ENCODE results near the gene LCE1D. TPM values are rescaled to one million over a fixed set of nuclear protein-coding genes. Genes with fewer than 3 reads are reported as not detected.

LCE1D gene
- total and polyA plus RNA-seq, 4 donors = not detected

- Histone ChIP-seq H3K4me1 (ENCODE audit: control insufficient read depth in 5 of 5, insufficient read depth in 5 of 5, low read length in 5 of 5) (no peaks in the 10 kb centered on the region), H3K9ac (ENCODE audit: insufficient read depth in 1 of 2, low read length in 2 of 2) (no peak overlapping the region), H3K4me3 (no peak overlapping the region), H3K9me3 (ENCODE audit: control insufficient read depth in 4 of 4, insufficient read depth in 3 of 4, low read length in 3 of 4) (peaks cover 0 to 4% (median 0%) of the 10 kb centered on the region in 4 donors), H3K36me3 (ENCODE audit: control insufficient read depth in 4 of 4, insufficient read depth in 4 of 4, low read length in 4 of 4) (no peaks in the 10 kb centered on the region), H3K27me3 (ENCODE audit: control insufficient read depth in 3 of 3, insufficient read depth in 3 of 3, low read length in 2 of 3) (no peaks in the 10 kb centered on the region), H3K27ac (ENCODE audit: low read depth in 1 of 2, low read length in 1 of 2) (no peak overlapping the region)
- ATAC-seq (ENCODE audit: insufficient read depth, low FRiP score) (no peak), DNase-seq (no peak)
- TF ChIP-seq CTCF (IDR thresholded peaks at IDR 0.05; ENCODE audit: control extremely low read depth, extremely low read depth) = no peak
- 52 to 53% methylated on average over 8 of the region's 8 CpGs for WGBS, 2 donors
These were observed 27.5 kb upstream of the LCE1D start for GRCh38 chr1:152768847-152769533.

DNA sequence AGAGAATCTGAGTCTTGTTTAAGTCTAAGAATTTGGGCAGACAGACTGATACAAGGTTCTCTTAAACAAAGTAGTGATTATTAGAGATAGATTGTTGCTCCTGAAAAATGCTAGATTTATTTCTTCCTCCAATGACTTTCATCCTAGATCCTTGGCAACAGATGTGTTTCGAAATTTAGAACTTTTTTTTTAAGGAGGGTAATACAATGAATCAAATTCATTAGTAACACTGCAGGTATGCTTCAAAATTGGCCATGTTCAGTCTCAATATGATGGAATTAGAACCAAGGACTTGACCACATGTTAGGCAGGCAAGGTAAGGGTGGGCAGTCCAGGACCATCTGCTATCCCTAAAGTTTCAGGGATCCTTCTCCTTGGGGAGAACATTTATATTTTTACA lies 26.1 kb upstream of the LCE1D start:
- ATAC-seq (ENCODE audit: insufficient read depth, low FRiP score) = no peak
- 79 to 86% methylated on average over 1 of the region's 1 CpG for WGBS, 2 donors
- no peaks in the 10 kb centered on the region for H3K27me3 ChIP-seq (ENCODE audit: control insufficient read depth in 3 of 3, insufficient read depth in 3 of 3, low read length in 2 of 3)
- H3K4me1 ChIP-seq (ENCODE audit: control insufficient read depth in 5 of 5, insufficient read depth in 5 of 5, low read length in 5 of 5) = no peaks in the 10 kb centered on the region
- no peaks in the 10 kb centered on the region for H3K36me3 ChIP-seq (ENCODE audit: control insufficient read depth in 4 of 4, insufficient read depth in 4 of 4, low read length in 4 of 4)
- H3K9ac ChIP-seq (ENCODE audit: insufficient read depth in 1 of 2, low read length in 2 of 2) = no peak overlapping the region
- H3K9me3 ChIP-seq (ENCODE audit: control insufficient read depth in 4 of 4, insufficient read depth in 3 of 4, low read length in 3 of 4) = peaks cover 0 to 4% (median 0%) of the 10 kb centered on the region in 4 donors
- H3K4me3 ChIP-seq = no peak overlapping the region
- no peak for DNase-seq
- H3K27ac ChIP-seq (ENCODE audit: low read depth in 1 of 2, low read length in 1 of 2) = no peak overlapping the region
- TF ChIP-seq CTCF (IDR thresholded peaks at IDR 0.05; ENCODE audit: control extremely low read depth, extremely low read depth) = no peak

DNA sequence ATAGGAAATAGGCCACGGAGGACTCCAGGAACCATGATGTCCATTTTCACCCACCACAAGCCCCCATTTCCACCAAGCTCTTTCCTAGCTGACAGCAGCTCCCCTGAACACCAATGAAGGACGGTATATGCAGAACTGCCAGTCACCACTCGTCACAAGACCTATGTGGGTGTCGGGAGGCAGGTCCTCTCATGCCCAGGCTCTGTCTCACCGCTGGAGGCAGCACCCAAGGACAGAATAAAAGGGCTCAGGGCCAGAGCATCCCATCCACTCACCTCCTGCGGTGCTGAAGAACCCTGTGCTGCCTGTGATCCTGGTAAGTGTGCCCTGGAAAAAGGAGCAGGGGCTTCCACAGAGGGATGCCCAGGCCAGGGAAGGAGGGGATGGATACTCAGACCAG lies 21.6 kb upstream of the LCE1D start, which contains the start of gene LCE1F:
LCE1F (plus strand) TSS at position 266 of the 400 bp plus-strand sequence. CDS start 1,232 bp downstream, outside the sequence.
- DNase-seq (no peak), ATAC-seq (ENCODE audit: insufficient read depth, low FRiP score) (no peak)
- Histone ChIP-seq H3K36me3 (ENCODE audit: control insufficient read depth in 4 of 4, insufficient read depth in 4 of 4, low read length in 4 of 4) (no peaks in the 10 kb centered on the region), H3K9me3 (ENCODE audit: control insufficient read depth in 4 of 4, insufficient read depth in 3 of 4, low read length in 3 of 4) (no peaks in the 10 kb centered on the region), H3K4me1 (ENCODE audit: control insufficient read depth in 5 of 5, insufficient read depth in 5 of 5, low read length in 5 of 5) (no peaks in the 10 kb centered on the region), H3K27me3 (ENCODE audit: control insufficient read depth in 3 of 3, insufficient read depth in 3 of 3, low read length in 2 of 3) (no peaks in the 10 kb centered on the region), H3K27ac (ENCODE audit: low read depth in 1 of 2, low read length in 1 of 2) (no peak within 1 kb of the TSS), H3K9ac (ENCODE audit: insufficient read depth in 1 of 2, low read length in 2 of 2) (no peak within 1 kb of the TSS), H3K4me3 (no peak within 1 kb of the TSS)
- TF ChIP-seq CTCF (IDR thresholded peaks at IDR 0.05; ENCODE audit: control extremely low read depth, extremely low read depth) = no peak
- whole genome bisulfite sequencing, 2 donors = 70 to 79% methylated on average over 6 of the region's 6 CpGs

GRCh38 chr1:152776361-152776760 lies 20.2 kb upstream of the LCE1D start:
- DNase-seq = no peak
- Histone ChIP-seq H3K4me3 (no peak overlapping the region), H3K36me3 (ENCODE audit: control insufficient read depth in 4 of 4, insufficient read depth in 4 of 4, low read length in 4 of 4) (no peaks in the 10 kb centered on the region), H3K27me3 (ENCODE audit: control insufficient read depth in 3 of 3, insufficient read depth in 3 of 3, low read length in 2 of 3) (no peaks in the 10 kb centered on the region), H3K9ac (ENCODE audit: insufficient read depth in 1 of 2, low read length in 2 of 2) (no peak overlapping the region), H3K27ac (ENCODE audit: low read depth in 1 of 2, low read length in 1 of 2) (no peak overlapping the region), H3K9me3 (ENCODE audit: control insufficient read depth in 4 of 4, insufficient read depth in 3 of 4, low read length in 3 of 4) (no peaks in the 10 kb centered on the region), H3K4me1 (ENCODE audit: control insufficient read depth in 5 of 5, insufficient read depth in 5 of 5, low read length in 5 of 5) (no peaks in the 10 kb centered on the region)
- 74 to 80% methylated on average over 11 of the region's 11 CpGs for WGBS, 2 donors
- ATAC-seq (ENCODE audit: insufficient read depth, low FRiP score) = no peak
- no peak for TF ChIP-seq CTCF (IDR thresholded peaks at IDR 0.05; ENCODE audit: control extremely low read depth, extremely low read depth)
